Heart left ventricle (tissue), 16 donors: ENCODE data around the gene CDV3. TPM values are rescaled to one million over a fixed set of nuclear protein-coding genes. Genes with fewer than 3 reads are reported as not detected.
A peak's percentile ranks its signal among the peaks of the same experiment; 100 is the strongest.
"Not testable (repeated sequence)": the region's sequence is repeated elsewhere in the genome, so short reads cannot be mapped to it uniquely, and the experiment has no call there.

Source experiments
- ATAC-seq, 4 donors: fragments of 200-7000 bp; cut with Tn5 transposase; one replicate each; pipeline ENCODE4 v1.9.1; 2020 to 2022; ENCODE audit warnings: moderate library complexity in 4 of 4, mild to moderate bottlenecking in 3 of 4, moderate number of reproducible peaks in 1 of 4
- DNase-seq, 5 donors: peaks; one replicate each; pipeline ENCODE4 v3.0.0-alpha.2; 2020
- H3K27ac ChIP-seq, 12 donors: fragments of 200-600 bp; sonication (generic) in 4 of 12; one replicate each; pipeline versions ENCODE4 v1.5.0 to v1.8.0; 2016 to 2022; ENCODE audit warnings: mild to moderate bottlenecking in 2 of 12
- H3K27me3 ChIP-seq, 9 donors: fragments of 200-600 bp; sonication (generic) in 2 of 9; one replicate each; pipeline versions ENCODE4 v1.5.1 to v1.8.0; 2016 to 2022; ENCODE audit warnings: mild to moderate bottlenecking in 3 of 9
- H3K36me3 ChIP-seq, 9 donors: fragments of 200-600 bp; sonication (generic) in 2 of 9; one replicate each; pipeline versions ENCODE4 v1.5.0 to v1.8.0; 2018 to 2022; ENCODE audit warnings: mild to moderate bottlenecking in 2 of 9
- H3K4me1 ChIP-seq, 12 donors: fragments of 200-600 bp; sonication (generic) in 4 of 12; one replicate each; pipeline versions ENCODE4 v1.5.0 to v1.8.0; 2016 to 2022; ENCODE audit warnings: mild to moderate bottlenecking in 3 of 12
- H3K4me3 ChIP-seq, 12 donors: fragments of 200-600 bp; sonication (generic) in 4 of 12; one replicate each; pipeline versions ENCODE4 v1.5.0 to v1.8.0; 2017 to 2022; ENCODE audit warnings: mild to moderate bottlenecking in 9 of 12, moderate library complexity in 4 of 12
- H3K9me3 ChIP-seq, 12 donors: fragments of 200-600 bp; sonication (generic) in 4 of 12; one replicate each; pipeline versions ENCODE4 v1.5.0 to v1.8.0; 2016 to 2022; ENCODE audit warnings: mild to moderate bottlenecking in 1 of 12
- POLR2A ChIP-seq, 2 donors: fragments of 450-650 bp; IDR thresholded peaks; one replicate each; pipeline ENCODE4 v1.6.1; 2017; ENCODE audit warnings: antibody characterized with exemption in 2 of 2, mild to moderate bottlenecking in 2 of 2, moderate library complexity in 2 of 2
- WGBS, 4 donors: extraction: QIAGEN DNeasy Blood & Tissue Kit in 2 of 4; methylation state at CpG; one replicate each; pipeline versions ENCODE4 v1.1.5 to v1.1.7; 2013 to 2018; 5-methylcytosine and 5-hydroxymethylcytosine counted together
- intact Hi-C, 10 donors: fragments of 100-400 bp; cut with DNase I; formaldehyde crosslinking; loops; one replicate each; pipeline versions ENCODE4 v1.11.1 to v1.14.2; 2022
- polyA plus RNA-seq, 2 donors: library from polyadenylated mRNA; stranded (reverse); fragments of 200-250 nt; gene quantifications; one replicate each; pipeline ENCODE4 v1.2.3, GENCODE V29; 2013
- total RNA-seq, 9 donors: library from RNA; depleted of rRNA in 2 of 9; stranded (reverse); fragments of >200 nt in 2 of 9; fragmentation: NEBNext Ultra II Directional in 3 of 9; extraction: Animal tissue kit (Norgen Biotek cat#: 25700) in 3 of 9; gene quantifications; one replicate each; pipeline versions ENCODE4 v1.1.0 to v1.2.4, GENCODE V29; 2016 to 2023
- TF ChIP-seq, protein P1 (sequence below), 12 donors: fragments of 200-600 bp; sonication (generic) in 4 of 12; IDR thresholded peaks; one replicate each; pipeline versions ENCODE4 v1.5.0 to v1.8.0; 2018 to 2022; ENCODE audit warnings: antibody characterized with exemption in 12 of 12, mild to moderate bottlenecking in 5 of 12
- donor health status: ischemic (EF 13 %, LVEDD 7.1; RV severe dilation, severe dysfunction).
- donor health status: healthy with polysubstance abuse.
- donor health status: DM: no; HTN: yes; CAD: no.
- donor health status: DM: no; HTN: no; CAD: no.
- donor health status: ischemic (EF 25% LVEDD 6.9; RV normal size, moderate dysfunction).
- donor health status: ischemic (EF 25% LVEDD 5.7; RV mildly dilated, moderate dysfunction).
- donor health status: healthy.
- donor health status: DM: yes; HTN: yes; CAD: no.
- donor health status: ischemic (EF 35%, LVEDD 5.7; RV mildly dilated, moderate dysfunction).
- donor health status: nonischemic (EF 11% LVEDD 7.7; RV severe dilation, severe dysfunction).
- donor health status: DM: yes; HTN: yes; CAD: no.
- donor health status: PGD.
- donor health status: ischemic (EF 29% LVEDD 5.4; RV normal size, mild dysfunction).
- donor health status: nonischemic (EF 23%, LVEDD 6.1; RV moderate dilation, normal function).

The CDV3 gene
- total and polyA plus RNA-seq, 11 donors = 30.5 to 221 (median 160) TPM

GRCh38 chr3:133529809-133530208 is 43.7 kb upstream of the CDV3 start:
- Histone ChIP-seq H3K27me3 (no peaks in the 10 kb centered on the region), H3K36me3 (no peaks in the 10 kb centered on the region)

DNA sequence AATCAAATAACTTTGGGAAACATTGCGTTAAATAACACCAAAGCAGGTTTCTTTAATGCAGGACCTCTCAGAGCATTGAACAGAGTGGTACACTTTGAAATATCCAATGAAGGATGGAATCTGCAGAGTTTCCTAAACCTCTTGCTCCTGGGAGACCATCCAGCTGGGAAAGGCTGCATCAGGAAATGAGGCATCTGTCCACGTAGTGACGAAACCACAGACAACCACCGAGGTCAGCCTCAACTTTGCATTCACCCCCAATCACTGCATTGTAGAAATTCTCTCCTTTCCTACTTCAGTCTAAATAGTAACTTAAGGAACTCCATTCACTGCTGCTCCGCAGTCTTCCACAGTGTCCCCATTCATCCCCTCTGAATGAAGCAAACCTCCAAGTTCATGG is 41.5 kb upstream of the CDV3 start:
- H3K27ac ChIP-seq = no peak overlapping the region
- TF ChIP-seq, protein P1, sequence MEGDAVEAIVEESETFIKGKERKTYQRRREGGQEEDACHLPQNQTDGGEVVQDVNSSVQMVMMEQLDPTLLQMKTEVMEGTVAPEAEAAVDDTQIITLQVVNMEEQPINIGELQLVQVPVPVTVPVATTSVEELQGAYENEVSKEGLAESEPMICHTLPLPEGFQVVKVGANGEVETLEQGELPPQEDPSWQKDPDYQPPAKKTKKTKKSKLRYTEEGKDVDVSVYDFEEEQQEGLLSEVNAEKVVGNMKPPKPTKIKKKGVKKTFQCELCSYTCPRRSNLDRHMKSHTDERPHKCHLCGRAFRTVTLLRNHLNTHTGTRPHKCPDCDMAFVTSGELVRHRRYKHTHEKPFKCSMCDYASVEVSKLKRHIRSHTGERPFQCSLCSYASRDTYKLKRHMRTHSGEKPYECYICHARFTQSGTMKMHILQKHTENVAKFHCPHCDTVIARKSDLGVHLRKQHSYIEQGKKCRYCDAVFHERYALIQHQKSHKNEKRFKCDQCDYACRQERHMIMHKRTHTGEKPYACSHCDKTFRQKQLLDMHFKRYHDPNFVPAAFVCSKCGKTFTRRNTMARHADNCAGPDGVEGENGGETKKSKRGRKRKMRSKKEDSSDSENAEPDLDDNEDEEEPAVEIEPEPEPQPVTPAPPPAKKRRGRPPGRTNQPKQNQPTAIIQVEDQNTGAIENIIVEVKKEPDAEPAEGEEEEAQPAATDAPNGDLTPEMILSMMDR (IDR thresholded peaks at IDR 0.05) = no peak
- no peak for TF ChIP-seq POLR2A (IDR thresholded peaks at IDR 0.05)
- no peaks in the 10 kb centered on the region for H3K36me3 ChIP-seq
- H3K4me3 ChIP-seq = no peak overlapping the region
- peaks cover 0 to 7% (median 0%) of the 10 kb centered on the region in 12 donors for H3K9me3 ChIP-seq
- no peaks in the 10 kb centered on the region for H3K27me3 ChIP-seq
- no peak for ATAC-seq
- peaks cover 0 to 24% (median 5%) of the 10 kb centered on the region in 12 donors for H3K4me1 ChIP-seq
- WGBS, 4 donors = 68 to 78% (median 70%) methylated on average over 5 of the region's 5 CpGs
- intact Hi-C loops = no loop called here
- DNase-seq = no peak

More at GRCh38 chr3:133529809-133530208, 43.7 kb upstream of the CDV3 start:
- DNase-seq (no peak), ATAC-seq (no peak)
- Histone ChIP-seq H3K27ac (no peak overlapping the region), H3K9me3 (peaks cover 0 to 7% (median 0%) of the 10 kb centered on the region in 12 donors), H3K4me3 (no peak overlapping the region), H3K4me1 (peaks cover 0 to 16% (median 0%) of the 10 kb centered on the region in 12 donors)
- WGBS, 4 donors = 98 to 100% (median 100%) methylated on average over 2 of the region's 2 CpGs
- intact Hi-C loops = no loop called here
- TF ChIP-seq POLR2A (IDR thresholded peaks at IDR 0.05) = no peak
- TF ChIP-seq, protein P1 (IDR thresholded peaks at IDR 0.05) = no peak

- H3K9me3 ChIP-seq = peaks cover 0 to 7% (median 0%) of the 10 kb centered on the region in 12 donors
- peaks cover 0 to 25% (median 5%) of the 10 kb centered on the region in 12 donors for H3K4me1 ChIP-seq
- no peak overlapping the region for H3K4me3 ChIP-seq
- 73 to 85% (median 80%) methylated on average over 5 of the region's 5 CpGs for WGBS, 4 donors
- no peaks in the 10 kb centered on the region for H3K27me3 ChIP-seq
- DNase-seq (no peak), ATAC-seq (no peak)
- TF ChIP-seq, protein P1 (IDR thresholded peaks at IDR 0.05) = no peak
- TF ChIP-seq POLR2A (IDR thresholded peaks at IDR 0.05) = no peak
- H3K36me3 ChIP-seq = no peaks in the 10 kb centered on the region
- intact Hi-C loops = no loop called here
- no peak overlapping the region for H3K27ac ChIP-seq
Observed at GRCh38 chr3:133532951-133533350, 40.5 kb upstream of the CDV3 start.

GRCh38 chr3:133535971-133536881 is 37.3 kb upstream of the CDV3 start:
- Histone ChIP-seq H3K27me3 (no peaks in the 10 kb centered on the region), H3K4me1 (peaks cover 0 to 31% (median 5%) of the 10 kb centered on the region in 12 donors), H3K36me3 (no peaks in the 10 kb centered on the region), H3K4me3 (no peak overlapping the region), H3K9me3 (peaks cover 0 to 8% (median 0%) of the 10 kb centered on the region in 12 donors), H3K27ac (peak overlapping the region in 2 of 12 donors; percentile 20 to 83)
- intact Hi-C loops = no loop called here
- no peak for DNase-seq
- WGBS, 4 donors = 0 to 6% (median 1%) methylated on average over 1 of the region's 1 CpG
- TF ChIP-seq POLR2A (IDR thresholded peaks at IDR 0.05) = no peak
- TF ChIP-seq, protein P1 (IDR thresholded peaks at IDR 0.05) = no peak
- peak; percentile 42 to 83 (median 76) for ATAC-seq

- H3K9me3 ChIP-seq, H3K27ac ChIP-seq, H3K4me3 ChIP-seq, H3K27me3 ChIP-seq, intact Hi-C loops, ATAC-seq, H3K36me3 ChIP-seq, DNase-seq: not testable (repeated sequence)
- peaks cover 0 to 30% (median 5%) of the 10 kb centered on the region in 12 donors for H3K4me1 ChIP-seq
- 93 to 97% (median 96%) methylated on average over 11 of the region's 11 CpGs for WGBS, 4 donors
Observed at GRCh38 chr3:133537131-133537530, 36.4 kb upstream of the CDV3 start.
